ENCODE data around the gene CDC5L. TPM values are rescaled to one million over a fixed set of nuclear protein-coding genes. Genes with fewer than 3 reads are reported as not detected.

Gene CDC5L
- total RNA-seq, 1 donor from 2014 or later, result 18.2 TPM

DNA sequence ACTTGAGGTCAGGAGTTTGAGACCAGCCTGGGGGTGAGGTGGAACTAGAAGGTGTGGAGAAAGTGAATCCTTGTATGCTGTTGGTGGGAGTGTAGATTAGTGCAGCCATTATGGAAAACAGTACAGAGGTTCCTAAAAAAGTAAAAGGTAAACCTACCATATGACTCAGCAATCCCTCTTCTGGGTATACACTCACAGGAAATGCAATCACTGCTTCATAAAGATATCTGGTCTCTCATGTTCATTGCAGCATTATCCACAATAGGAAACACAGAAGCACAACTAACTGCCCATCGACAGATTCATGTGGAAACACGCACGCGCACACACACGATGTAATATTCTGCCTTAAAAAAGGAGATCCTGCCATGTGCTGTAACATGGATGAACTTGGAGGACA lies 66.7 kb downstream of the CDC5L start:
- H3K36me3 Mint-ChIP-seq (ENCODE audit: low read depth, unreplicated experiment), result peaks cover 2% of the 10 kb centered on the region
- no peak overlapping the region for H2AFZ ChIP-seq (ENCODE audit: low read depth, low read length)
- peaks cover 4% of the 10 kb centered on the region for H3K36me3 ChIP-seq (ENCODE audit: insufficient read depth, low read length)

DNA sequence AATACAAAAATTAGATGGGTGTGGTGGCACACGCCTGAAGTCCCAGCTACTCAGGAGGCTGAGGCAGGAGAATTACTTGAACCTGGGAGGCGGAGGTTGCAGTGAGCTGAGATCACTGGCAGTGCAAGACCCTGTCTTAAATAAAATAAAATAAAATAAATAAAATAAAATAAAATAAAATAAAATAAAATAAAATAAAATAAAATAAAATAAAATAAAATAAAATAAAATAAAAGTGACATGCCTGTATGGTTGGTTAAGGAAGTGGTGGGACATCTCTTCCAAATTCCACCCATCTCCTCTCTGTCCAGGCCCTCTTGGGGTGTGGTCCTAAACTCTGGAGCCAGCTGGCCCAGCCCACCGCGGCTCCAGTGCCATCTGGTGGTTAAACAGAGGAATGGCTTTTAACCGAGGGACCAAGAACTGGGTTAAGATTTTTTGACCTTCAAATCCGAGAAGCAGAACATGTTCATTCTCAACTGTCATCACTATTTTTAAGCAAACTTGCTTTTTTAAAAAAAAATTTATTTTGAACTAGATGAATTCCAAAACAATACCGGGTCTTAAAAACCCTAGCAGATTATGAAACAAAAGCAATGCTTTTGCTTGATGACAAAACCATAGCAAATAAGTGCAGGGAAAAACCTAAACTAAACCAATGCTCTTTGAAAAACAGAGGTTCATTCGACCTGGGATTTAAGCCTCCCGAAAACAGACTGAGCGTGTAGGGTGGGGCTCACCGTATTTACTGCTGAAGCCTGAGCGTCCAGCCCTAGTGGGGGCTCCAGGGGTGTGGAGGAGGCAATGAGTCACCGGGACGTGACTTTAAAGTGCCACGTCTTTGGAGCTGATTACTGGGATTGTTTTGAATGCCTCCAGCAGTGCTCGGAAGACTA lies 68.8 kb downstream of the CDC5L start:
- Mint-ChIP-seq H3K4me3 (ENCODE audit: unreplicated experiment) (peak overlapping the region; percentile 22), H3K27me3 (ENCODE audit: low read depth, unreplicated experiment) (peaks cover 6% of the 10 kb centered on the region), H3K36me3 (ENCODE audit: low read depth, unreplicated experiment) (peaks cover 2% of the 10 kb centered on the region), H3K27ac (ENCODE audit: unreplicated experiment) (peak overlapping the region; percentile 4), H3K4me1 (ENCODE audit: low read depth, unreplicated experiment) (peaks cover 17% of the 10 kb centered on the region), H3K9me3 (ENCODE audit: unreplicated experiment) (peaks cover 5% of the 10 kb centered on the region)
- Histone ChIP-seq H3K36me3 (ENCODE audit: insufficient read depth, low read length) (peaks cover 4% of the 10 kb centered on the region), H3K27me3 (ENCODE audit: insufficient read depth, low read length) (no peaks in the 10 kb centered on the region), H3K4me1 (ENCODE audit: insufficient read depth, low read length) (peaks cover 21% of the 10 kb centered on the region), H3K27ac (ENCODE audit: low read depth, low read length) (peak overlapping the region; percentile 64), H3K4me2 (ENCODE audit: low read length) (peak overlapping the region; percentile 82), H2AFZ (ENCODE audit: low read depth, low read length) (peak overlapping the region; percentile 61), H3K9ac (ENCODE audit: low read length) (peak overlapping the region; percentile 71), H3K9me3 (ENCODE audit: insufficient read depth, low read depth, low read length) (no peaks in the 10 kb centered on the region), H4K20me1 (ENCODE audit: insufficient read depth, low read length) (no peaks in the 10 kb centered on the region), H3K4me3 (ENCODE audit: insufficient read depth, low read depth, low read length) (peak overlapping the region; percentile 38), H3K79me2 (ENCODE audit: insufficient read depth, low read length) (no peaks in the 10 kb centered on the region)
- peak; percentile 59 for DNase-seq (ENCODE audit: low read depth)
- TF ChIP-seq, protein P1, sequence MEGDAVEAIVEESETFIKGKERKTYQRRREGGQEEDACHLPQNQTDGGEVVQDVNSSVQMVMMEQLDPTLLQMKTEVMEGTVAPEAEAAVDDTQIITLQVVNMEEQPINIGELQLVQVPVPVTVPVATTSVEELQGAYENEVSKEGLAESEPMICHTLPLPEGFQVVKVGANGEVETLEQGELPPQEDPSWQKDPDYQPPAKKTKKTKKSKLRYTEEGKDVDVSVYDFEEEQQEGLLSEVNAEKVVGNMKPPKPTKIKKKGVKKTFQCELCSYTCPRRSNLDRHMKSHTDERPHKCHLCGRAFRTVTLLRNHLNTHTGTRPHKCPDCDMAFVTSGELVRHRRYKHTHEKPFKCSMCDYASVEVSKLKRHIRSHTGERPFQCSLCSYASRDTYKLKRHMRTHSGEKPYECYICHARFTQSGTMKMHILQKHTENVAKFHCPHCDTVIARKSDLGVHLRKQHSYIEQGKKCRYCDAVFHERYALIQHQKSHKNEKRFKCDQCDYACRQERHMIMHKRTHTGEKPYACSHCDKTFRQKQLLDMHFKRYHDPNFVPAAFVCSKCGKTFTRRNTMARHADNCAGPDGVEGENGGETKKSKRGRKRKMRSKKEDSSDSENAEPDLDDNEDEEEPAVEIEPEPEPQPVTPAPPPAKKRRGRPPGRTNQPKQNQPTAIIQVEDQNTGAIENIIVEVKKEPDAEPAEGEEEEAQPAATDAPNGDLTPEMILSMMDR (IDR thresholded peaks at IDR 0.05; ENCODE audit: insufficient read depth, low read depth, low read length), result peak; percentile 71
- TF ChIP-seq EZH2 (IDR thresholded peaks at IDR 0.05; ENCODE audit: insufficient read depth, low read length), result no peak
- no peak for FAIRE-seq

More for the DNA sequence above, 66.7 kb downstream of the CDC5L start:
- no peak for TF ChIP-seq EZH2 (IDR thresholded peaks at IDR 0.05; ENCODE audit: insufficient read depth, low read length)
- TF ChIP-seq, protein P1 (IDR thresholded peaks at IDR 0.05; ENCODE audit: insufficient read depth, low read depth, low read length), result no peak
- Mint-ChIP-seq H3K4me1 (ENCODE audit: low read depth, unreplicated experiment) (peaks cover 17% of the 10 kb centered on the region), H3K4me3 (ENCODE audit: unreplicated experiment) (no peak overlapping the region), H3K9me3 (ENCODE audit: unreplicated experiment) (peaks cover 5% of the 10 kb centered on the region), H3K27me3 (ENCODE audit: low read depth, unreplicated experiment) (peaks cover 6% of the 10 kb centered on the region), H3K27ac (ENCODE audit: unreplicated experiment) (no peak overlapping the region)
- DNase-seq (ENCODE audit: low read depth) (no peak), FAIRE-seq (no peak)
- Histone ChIP-seq H3K27ac (ENCODE audit: low read depth, low read length) (no peak overlapping the region), H3K4me1 (ENCODE audit: insufficient read depth, low read length) (peaks cover 21% of the 10 kb centered on the region), H4K20me1 (ENCODE audit: insufficient read depth, low read length) (no peaks in the 10 kb centered on the region), H3K4me3 (ENCODE audit: insufficient read depth, low read depth, low read length) (no peak overlapping the region), H3K4me2 (ENCODE audit: low read length) (no peak overlapping the region), H3K79me2 (ENCODE audit: insufficient read depth, low read length) (no peaks in the 10 kb centered on the region), H3K27me3 (ENCODE audit: insufficient read depth, low read length) (no peaks in the 10 kb centered on the region), H3K9me3 (ENCODE audit: insufficient read depth, low read depth, low read length) (no peaks in the 10 kb centered on the region), H3K9ac (ENCODE audit: low read length) (no peak overlapping the region)

DNA sequence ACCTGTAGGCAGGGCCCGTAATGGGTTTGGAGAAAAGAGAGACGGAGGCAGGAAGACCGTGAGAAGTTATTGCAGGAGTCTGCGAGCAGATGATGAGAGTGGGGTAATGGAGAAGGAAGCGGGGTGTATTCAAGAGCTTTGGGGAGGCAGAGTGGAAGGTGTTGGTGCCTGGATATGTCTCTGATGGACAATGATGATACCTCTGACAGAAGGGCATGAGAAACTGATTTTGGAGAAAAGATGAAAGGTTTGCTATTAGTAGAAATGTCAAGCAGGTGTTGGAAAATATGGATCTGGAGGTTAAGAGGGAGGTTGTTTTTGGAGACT lies 69.4 kb downstream of the CDC5L start:
- H3K9me3 ChIP-seq (ENCODE audit: insufficient read depth, low read depth, low read length), result no peaks in the 10 kb centered on the region
- H3K4me2 ChIP-seq (ENCODE audit: low read length), result peak overlapping the region; percentile 82
- no peaks in the 10 kb centered on the region for H3K36me3 Mint-ChIP-seq (ENCODE audit: low read depth, unreplicated experiment)
- DNase-seq (ENCODE audit: low read depth) (no peak), FAIRE-seq (no peak)
- H2AFZ ChIP-seq (ENCODE audit: low read depth, low read length), result peak overlapping the region; percentile 61
- peaks cover 19% of the 10 kb centered on the region for H3K4me1 ChIP-seq (ENCODE audit: insufficient read depth, low read length)
- H3K79me2 ChIP-seq (ENCODE audit: insufficient read depth, low read length), result no peaks in the 10 kb centered on the region
- peak overlapping the region; percentile 38 for H3K4me3 ChIP-seq (ENCODE audit: insufficient read depth, low read depth, low read length)
- H3K4me1 Mint-ChIP-seq (ENCODE audit: low read depth, unreplicated experiment), result peaks cover 17% of the 10 kb centered on the region
- H4K20me1 ChIP-seq (ENCODE audit: insufficient read depth, low read length), result no peaks in the 10 kb centered on the region
- peak overlapping the region; percentile 4 for H3K27ac Mint-ChIP-seq (ENCODE audit: unreplicated experiment)
- peak overlapping the region; percentile 22 for H3K4me3 Mint-ChIP-seq (ENCODE audit: unreplicated experiment)
- no peak for TF ChIP-seq EZH2 (IDR thresholded peaks at IDR 0.05; ENCODE audit: insufficient read depth, low read length)
- TF ChIP-seq, protein P1 (IDR thresholded peaks at IDR 0.05; ENCODE audit: insufficient read depth, low read depth, low read length), result no peak
- H3K27me3 Mint-ChIP-seq (ENCODE audit: low read depth, unreplicated experiment), result peaks cover 6% of the 10 kb centered on the region
- peaks cover 4% of the 10 kb centered on the region for H3K36me3 ChIP-seq (ENCODE audit: insufficient read depth, low read length)
- peaks cover 5% of the 10 kb centered on the region for H3K9me3 Mint-ChIP-seq (ENCODE audit: unreplicated experiment)
- peak overlapping the region; percentile 71 for H3K9ac ChIP-seq (ENCODE audit: low read length)
- no peaks in the 10 kb centered on the region for H3K27me3 ChIP-seq (ENCODE audit: insufficient read depth, low read length)
- peak overlapping the region; percentile 64 for H3K27ac ChIP-seq (ENCODE audit: low read depth, low read length)
